ENCODE results near the gene ADAMTSL2.

ADAMTSL2 gene

DNA sequence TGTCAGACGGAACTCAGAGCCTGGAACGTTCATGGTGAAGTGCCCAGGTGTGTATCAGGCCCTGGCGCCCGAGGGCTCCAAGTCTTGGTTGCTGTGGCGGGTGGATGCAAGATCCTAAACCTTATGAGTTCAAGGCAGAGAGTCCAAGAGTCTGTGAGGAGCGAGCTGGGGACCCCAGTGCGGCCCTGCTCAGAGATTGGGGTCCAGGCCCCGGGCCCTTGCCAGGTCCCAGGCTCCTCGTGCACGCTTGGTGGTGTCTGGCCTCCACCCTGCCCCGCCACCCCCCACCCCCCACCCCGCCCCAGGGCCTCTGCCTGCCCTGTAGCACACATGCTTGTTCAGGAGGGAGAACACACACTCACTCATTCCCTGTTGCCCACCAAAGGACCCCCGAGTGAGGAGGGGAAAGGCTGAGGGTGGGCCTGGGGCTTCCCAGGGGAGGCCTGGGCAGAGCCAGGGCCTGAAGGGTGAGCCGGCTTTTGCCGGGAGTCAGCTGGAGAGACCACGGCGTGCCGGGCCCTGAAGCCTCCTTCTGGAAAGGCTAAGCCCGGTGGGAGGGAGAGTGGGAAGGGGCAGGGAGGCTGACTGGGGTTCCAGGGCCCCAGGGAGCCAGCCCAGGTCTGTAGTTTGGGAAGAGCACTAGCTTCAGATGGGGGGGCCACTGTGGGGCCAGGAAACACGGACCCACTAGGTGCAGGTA, 37.5 kb downstream of the ADAMTSL2 start:
- in situ Hi-C loops (cut with MboI; ENCODE audit: low sequenced_read_pairs) = no loop called here

DNA sequence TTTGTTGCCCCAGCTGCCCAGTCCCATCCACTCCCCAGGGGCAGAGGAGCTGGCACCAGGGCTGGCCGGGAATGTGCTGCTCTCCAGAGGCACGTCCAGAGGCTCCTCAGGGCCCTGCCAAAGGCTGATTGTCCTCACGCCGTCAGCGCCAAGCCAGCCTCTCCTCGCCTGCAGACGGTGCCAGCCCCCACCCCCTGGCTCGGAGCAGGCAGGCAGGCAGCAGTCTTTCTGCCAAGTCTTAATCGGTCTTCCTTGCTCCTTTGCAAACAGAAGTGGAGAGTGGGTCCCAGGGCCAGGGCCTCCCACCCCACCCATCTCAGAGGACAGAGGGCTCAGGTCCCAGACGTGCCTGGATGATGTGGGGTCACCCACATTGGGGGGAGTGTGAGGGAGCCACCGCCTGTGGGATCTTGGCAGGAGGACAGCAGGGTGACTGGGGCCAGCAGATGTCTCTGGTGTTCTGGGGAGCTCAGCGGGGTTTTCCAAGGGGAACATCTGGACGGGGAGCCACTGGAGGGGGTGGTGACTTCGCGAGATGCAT, 38.4 kb downstream of the ADAMTSL2 start:
- in situ Hi-C loops (cut with MboI; ENCODE audit: low sequenced_read_pairs) = no loop called here

DNA sequence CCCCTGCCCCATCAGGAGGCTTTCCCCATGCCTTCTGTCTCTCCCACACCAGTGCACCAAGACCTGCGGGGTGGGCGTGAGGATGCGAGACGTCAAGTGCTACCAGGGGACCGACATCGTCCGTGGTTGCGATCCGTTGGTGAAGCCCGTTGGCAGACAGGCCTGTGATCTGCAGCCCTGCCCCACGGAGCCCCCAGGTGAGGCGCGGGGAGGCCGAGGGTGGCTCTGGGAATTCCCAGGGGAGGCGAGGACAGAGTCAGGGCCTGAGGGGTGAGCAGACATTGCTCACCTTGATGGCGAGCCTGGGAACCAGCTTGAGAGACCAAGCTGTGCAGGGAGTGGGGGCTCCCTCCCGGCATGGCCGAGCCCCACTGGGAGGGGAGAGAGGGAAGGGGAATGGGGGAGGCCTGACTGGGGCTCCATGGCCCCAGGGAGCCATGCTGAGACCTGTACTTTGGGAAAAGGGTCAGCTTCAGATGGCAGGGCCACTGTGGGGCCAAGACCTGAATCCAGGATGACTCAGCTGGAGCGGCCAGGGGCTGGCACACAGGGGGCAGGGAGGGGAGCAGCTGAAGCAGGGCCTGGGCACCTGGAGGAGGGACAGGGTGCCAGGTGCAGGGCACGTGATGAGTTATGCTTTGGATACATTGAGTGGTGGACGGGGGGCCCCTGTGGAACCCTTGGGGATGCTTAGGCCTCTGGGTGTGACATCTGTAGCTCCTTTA, 39.4 kb downstream of the ADAMTSL2 start:
- in situ Hi-C loops (cut with MboI; ENCODE audit: low sequenced_read_pairs) = no loop called here

DNA sequence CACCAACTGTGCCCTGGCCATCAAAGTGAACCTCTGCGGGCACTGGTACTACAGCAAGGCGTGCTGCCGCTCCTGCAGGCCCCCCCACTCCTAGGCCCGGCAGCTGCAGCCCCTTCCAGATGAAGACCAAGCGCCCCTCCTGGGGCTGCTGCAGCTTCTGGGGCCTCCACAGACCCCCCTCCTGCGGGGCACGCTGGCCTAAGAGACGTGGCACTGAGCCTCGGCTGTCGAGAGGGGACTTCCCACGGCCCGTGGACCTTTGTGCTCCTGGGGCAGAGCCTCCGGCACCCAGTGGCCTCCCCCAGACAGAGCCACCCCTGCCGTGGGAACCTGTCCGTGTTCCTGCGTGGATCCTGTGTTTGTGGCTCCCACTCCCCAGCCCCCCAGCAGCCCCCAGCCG, 40.3 kb downstream of the ADAMTSL2 start:
- in situ Hi-C loops (cut with MboI; ENCODE audit: low sequenced_read_pairs) = no loop called here

DNA sequence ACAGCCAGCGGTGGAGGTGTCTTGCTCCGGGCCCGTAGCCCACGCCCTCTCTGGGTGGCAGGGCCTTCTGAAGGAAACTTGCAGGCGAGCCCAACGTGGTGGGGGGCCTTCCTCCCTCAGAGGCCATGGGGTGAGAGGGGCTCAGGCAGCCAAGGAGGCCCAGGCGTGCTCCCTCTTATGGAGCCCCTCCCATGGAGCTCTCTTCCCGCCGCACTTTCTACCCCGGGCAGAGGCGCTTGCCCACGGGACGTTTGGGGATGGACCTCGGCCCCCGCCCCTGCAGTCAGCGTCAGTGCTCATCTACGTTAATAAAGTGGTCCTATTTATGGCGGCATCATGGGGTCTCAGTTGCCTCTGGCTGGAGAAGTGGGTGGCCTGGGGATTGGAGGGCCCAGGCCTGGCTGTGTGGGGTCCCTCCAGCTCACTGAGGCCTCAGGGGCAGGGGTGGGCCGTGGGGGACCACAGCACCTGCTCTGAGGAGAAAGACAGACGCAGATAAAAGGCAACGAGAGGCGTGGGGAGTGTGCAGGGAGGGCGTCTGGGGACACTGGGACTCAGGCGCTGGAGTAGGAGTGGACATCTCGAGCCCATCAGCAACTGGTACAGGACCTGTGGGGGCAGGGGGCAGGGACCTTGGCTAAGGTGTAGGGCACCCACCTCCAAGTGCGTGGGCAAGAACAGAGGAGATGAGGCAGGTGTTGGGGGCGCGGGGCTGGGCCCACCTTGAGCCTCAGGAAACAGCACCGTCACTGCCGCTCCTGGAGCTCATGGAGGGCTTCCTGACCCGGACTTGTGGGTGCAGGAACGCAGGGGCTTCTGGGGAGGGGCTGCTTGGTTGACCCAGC, 40.9 kb downstream of the ADAMTSL2 start:
- in situ Hi-C loops (cut with MboI; ENCODE audit: low sequenced_read_pairs) = no loop called here

DNA sequence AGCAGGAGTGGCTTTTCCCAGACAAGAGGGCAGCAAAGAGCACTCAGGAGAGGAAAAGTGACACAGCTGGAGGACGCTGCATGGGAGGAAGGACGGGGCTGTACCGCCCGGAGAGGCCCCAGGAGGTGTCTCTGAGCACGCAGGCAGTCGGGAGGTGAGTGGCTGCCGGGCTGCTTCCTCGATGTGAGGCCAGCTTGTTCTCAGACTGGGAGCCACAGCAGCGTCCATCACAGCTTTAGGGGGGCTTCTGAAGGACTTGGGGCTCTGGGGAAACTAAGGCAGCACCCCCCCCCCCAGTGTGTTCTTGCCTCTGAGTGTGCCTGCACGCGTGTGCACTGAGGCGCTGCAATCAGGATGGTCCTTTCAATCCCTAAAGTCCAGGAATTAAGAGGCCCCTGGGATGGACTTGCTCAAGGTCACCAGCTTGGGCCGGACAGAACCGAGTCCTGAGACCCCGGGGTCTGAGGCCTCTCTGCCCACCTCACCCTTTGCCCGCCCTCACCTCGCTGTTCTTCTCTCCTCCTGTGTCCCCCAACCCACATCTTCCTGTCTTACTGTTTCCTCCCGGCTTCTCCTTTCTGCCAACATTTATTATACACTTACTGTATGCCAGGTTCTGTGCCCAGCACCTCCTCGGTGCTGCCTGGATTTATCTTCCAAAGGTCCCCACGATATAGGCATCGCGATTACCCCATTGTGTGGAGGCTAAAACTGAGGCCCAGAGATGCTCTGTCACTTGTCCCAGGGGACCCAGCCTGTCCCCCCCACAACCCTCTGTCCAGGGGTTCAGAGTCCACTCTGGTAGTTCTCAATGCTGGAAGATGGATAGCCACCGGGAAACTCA, 41.7 kb downstream of the ADAMTSL2 start:
- in situ Hi-C loops (cut with MboI; ENCODE audit: low sequenced_read_pairs) = no loop called here

DNA sequence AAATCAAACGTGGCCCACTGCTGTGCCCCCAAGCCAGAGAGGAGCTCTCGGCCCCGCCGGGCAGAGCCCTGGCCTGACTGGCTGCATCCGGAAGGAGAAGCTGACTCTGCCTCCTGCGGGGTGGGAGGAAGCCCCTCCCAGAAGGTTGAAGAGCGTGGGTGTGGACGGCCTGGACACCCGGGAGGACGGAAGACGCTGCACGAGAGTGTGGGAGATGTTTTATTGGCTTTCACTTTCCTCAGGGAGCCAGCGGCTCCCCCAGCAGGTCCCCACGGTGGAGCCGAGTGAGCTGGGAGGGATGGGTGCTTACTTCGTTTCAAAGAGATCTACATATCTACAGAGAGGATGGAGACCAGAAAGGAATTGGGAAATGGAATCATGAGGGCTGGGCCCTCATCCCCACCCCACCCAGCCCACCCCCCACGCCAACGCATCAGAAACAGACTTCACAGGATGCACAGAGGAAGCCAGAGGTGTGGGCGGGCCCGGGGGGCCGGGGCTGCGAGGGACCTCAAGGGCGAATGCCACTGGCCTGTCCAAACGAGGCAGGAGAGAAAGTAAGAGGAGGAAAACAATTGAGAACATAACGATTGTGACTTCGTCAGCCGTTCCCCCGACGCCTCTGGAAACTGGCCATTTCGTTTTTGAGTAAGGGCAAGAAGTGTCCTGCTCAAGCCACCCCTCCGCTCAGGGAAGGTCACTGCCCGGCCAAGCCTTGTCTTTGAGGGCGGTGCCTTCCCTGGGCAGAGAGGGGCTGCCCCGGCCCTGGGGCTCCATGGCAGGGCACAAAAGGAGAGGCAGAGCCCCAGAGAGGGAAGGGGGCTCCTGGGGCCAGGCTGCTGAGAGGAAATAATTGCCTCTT, 42.6 kb downstream of the ADAMTSL2 start:
- in situ Hi-C loops (cut with MboI; ENCODE audit: low sequenced_read_pairs) = no loop called here

DNA sequence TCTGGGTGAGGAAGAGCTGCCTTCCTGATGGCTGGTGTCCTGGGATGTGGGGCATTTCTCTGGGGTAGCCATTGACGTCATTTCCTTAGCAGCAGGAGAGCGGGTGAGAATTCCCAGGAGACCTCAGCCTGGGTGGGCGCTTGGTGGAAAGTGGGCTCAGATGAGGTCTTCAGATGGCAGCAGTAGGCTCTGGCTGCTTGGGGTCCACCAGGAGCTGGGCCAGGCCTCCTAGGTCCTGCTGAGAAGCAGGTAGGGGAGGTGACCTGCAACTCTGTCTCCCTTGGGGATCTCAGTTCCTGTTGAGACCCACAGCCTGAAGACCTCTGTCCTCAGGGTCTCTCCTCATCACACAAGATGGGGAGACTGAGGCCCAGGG, 43.2 kb downstream of the ADAMTSL2 start:
- in situ Hi-C loops (cut with MboI; ENCODE audit: low sequenced_read_pairs) = no loop called here

DNA sequence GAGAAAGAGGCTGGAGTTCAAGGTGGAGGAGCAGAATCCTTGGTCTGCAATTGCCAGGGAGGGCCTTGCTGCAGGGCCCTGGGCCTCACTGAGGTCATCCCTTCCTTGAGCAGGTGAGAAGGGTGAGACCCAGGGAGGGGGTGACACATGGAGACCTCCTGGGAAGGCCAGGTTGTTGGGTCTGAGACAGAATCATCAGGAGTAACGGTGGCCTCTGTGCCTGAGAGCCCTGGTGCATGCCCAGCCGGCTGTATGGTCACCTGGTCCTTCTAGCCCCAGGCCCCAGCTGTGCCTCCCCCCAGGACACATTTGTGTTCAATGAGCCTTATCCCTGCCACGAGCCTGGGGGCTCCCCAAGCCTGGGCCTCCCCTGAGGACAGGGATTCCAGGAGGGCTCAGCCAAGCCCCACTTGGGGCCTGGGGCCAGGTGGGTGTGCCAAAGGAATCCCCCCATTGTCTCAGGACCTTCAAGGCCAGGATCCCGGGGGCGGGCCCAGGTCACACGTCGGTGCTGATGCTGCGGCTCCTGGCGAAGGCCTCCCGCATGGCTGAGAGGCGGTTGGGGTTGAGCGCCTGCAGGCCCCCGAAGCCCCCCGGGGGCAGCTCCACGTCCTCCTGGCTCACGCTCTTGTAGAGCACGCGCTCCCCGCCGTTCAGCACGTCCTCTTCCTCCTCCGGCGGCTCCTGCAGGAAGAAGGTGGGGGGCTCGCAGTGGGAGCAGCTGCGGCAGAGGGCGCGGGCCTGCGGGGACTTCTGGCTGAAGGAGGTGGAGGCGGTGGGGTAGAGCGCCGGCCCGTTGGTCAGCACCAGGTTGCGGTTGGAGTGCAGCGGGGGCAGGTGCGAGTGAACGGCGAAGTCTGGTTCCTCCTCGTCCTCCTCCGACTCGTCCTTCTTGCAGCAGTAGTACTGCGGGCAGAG, 44.3 kb downstream of the ADAMTSL2 start:
- in situ Hi-C loops (cut with MboI; ENCODE audit: low sequenced_read_pairs) = no loop called here

DNA sequence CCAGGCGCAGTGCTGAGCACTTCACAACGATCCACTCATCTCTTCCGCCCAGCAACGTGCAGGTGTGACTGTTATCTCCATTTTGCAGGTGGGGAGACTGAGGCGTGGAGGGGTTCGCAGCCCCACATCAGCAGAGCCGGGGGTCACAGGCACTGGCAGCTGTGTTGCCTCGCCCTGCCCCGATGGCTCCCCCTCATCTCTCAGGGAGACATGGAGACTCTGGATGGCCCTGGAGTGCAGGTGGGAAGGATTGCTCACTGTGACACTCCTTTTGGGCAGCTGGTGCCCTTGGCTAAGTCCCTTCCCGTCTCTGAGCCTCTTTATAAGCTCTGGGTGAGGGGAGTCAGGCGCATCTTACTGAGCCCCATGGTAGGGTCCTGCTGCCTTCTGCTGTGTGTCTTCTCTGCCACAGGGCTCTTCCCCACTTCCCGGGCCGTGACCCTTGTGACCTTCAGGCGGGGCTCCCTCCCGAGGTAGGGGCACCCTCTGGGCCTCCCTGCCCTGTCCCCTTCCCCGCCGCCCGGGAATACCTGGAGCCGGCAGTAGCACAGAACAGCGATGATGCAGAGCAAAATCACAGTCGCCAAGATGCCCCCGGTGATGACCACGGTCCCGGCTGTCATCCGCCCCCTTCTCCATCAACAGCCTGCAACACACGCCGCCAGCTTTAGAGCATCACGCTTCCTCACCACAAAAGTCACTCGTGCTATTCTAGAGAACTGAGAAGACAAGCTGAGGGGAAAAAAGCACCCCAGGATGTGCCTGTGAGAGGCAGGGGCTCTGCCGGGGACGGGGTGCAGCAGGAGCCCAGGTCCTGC, 45.3 kb downstream of the ADAMTSL2 start:
- in situ Hi-C loops (cut with MboI; ENCODE audit: low sequenced_read_pairs) = no loop called here

DNA sequence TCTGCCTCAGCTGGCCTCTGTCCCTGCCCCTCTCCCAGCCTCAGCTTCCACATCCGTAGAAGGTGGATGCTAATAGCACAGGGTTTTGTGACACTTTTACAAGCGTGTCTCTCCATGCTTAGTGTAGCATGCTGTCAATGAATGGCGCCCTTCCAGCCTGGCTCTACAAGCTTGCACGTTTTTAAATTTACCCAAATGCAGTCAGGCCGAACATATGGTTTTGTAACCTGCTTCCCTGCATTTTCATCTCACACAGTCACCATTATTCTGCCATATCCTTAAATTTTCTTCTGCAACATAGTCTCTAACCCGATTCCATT, 45.9 kb downstream of the ADAMTSL2 start:
- in situ Hi-C loops (cut with MboI; ENCODE audit: low sequenced_read_pairs) = no loop called here

DNA sequence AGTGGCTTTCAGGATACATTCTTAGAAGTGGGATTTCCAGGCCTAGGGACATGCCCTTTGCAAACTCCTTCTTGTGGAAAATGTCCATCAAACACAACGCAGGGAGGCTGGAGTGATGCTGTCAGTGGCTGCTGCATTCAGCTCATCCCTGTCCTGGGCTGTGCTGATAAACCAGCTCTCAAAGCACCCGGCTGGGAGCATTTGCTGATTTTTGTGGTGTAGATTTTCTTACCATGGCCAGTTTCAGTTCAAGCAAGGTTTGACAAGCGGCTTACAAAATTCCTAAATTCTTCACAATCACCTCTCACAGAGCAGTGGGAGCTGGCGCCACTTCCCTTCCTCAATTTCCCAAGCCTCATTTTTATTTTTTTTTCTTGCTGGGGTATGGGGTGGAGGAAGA, 46.5 kb downstream of the ADAMTSL2 start:
- in situ Hi-C loops (cut with MboI; ENCODE audit: low sequenced_read_pairs) = no loop called here

DNA sequence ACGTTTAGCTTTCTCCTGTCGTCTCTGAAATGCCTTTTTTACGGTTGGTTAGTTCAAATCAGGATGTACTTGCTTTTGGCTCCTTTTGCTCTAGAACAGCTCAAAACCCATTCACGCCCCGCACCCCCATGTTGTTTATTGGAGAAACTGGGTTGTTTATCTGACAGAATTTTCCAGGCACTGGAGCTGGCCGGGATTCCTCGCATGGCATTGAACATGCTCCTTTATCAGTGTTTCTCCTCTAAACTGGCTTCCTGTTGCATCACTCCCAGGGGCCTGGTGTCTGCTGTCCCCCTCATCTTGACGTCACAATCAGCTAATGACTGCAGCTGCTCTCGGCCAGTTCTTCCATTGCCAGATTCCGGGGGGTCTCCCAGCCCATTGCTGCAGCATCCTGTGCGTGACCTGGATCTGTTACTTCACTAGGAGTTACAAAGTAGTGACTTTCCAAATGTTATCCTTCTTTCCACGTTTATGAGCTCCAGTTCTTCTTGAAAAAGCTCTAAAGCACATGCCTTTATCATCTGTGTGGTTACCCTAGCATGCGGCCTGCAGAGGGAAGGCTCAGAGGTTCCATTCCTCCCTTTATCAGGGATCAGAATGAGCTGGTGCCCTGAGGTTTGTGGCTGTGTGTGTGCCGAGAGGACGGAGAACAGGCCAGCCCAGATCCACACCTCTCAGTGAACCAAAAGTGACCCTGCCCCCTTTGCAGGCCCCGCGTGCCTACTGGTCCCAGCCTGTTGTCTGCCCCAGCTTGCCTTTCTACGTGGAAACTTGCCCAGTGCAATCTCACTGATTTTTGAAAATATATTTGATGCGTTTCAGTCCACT, 47.2 kb downstream of the ADAMTSL2 start:
- in situ Hi-C loops (cut with MboI; ENCODE audit: low sequenced_read_pairs) = no loop called here

DNA sequence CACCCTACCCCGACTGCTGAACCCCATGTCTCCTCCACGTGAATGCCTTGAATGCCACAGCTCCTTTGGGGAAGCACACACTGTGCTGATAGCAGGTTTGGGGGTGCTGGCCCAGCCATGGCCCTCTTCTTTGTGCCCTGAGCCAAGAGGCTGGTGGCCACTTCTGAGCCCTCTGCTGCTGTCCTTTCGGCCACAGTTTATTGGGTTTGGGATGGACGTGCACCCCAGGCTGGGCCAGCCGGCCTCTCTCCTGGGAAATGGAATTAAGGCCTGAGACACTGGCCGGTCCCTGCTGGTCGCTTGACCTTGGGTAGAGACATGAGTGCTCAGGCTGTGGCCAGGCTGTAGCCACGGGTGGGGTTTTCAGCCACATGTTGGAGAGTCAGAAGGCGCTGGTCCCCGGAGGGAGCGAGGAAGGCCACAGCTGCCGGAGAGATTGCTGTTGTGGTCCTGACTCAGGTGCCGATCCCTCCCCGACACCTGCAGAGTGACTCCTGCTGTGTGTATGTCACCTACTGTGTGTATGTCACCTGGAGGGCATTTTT, 48.1 kb downstream of the ADAMTSL2 start:
- in situ Hi-C loops (cut with MboI; ENCODE audit: low sequenced_read_pairs) = no loop called here

DNA sequence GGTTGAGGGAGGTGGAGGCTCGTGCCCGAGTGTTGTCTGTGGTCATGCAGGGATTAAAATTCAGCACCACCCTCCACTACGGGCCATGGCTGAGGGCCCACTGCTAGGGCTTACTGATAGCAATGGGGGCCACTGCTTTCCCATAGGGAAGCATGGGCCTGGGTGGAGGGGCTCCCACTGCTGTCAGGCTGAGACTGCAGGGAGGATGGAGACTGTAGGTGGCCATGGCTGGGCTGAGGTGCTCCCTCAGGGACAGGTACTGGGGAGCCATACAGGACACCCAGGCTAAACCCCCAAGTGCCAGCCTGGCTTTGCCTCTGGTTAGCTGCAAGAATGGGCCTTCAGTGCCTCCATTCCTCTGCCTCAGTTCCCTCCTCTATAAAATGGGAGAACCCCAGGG, 48.6 kb downstream of the ADAMTSL2 start:
- in situ Hi-C loops (cut with MboI; ENCODE audit: low sequenced_read_pairs) = no loop called here

DNA sequence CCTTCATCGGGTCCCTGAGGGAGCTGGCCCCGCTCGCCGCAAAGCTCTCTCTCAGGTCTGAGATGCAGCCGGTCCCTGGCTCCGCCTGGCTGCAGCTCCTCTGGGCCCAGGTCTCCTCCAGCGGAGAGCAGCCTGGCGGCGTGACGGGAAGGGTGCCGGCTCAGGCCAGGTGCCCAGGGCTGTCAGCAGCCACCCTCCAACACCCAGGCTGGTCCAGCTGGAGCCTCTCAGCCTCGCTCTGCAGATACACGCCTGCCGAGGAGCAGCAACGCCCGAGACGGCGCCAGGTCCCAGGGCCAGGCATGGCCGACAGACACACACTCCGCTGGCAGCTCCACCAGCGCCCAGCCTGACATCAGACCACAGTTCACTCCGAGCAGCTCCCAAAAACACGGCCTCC, 49.1 kb downstream of the ADAMTSL2 start:
- in situ Hi-C loops (cut with MboI; ENCODE audit: low sequenced_read_pairs) = no loop called here

DNA sequence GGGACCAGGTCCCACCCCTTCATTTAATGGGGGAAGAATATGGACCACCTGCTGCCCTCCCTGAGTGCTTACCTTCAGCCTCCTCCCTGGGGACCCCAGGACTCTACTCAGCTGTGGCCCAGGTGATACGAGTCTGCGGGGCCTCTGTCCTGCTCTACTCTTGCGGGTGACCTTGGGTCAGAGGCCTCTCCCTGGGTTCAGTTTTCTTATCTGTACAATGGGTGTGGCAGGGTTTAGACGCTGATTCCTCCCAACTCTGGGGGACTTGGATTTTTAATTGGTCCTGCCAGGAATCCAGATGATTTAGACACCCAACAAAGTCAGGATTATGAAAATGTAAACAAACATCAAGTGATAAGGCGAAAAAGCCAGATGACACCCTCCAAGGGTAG, 49.7 kb downstream of the ADAMTSL2 start:
- in situ Hi-C loops (cut with MboI; ENCODE audit: low sequenced_read_pairs) = no loop called here
